Fibroblast of pulmonary artery (primary cell): ENCODE data around the gene KLHL13.
"Not testable (repeated sequence)": the region's sequence is repeated elsewhere in the genome, so short reads cannot be mapped to it uniquely, and the experiment has no call there.

Source experiments
- DNase-seq: peaks from one replicate; pipeline ENCODE4 v3.0.0-alpha.2; 2010; ENCODE audit warnings: low read depth
- H3K4me3 ChIP-seq: replicated peaks from 2 replicates; pipeline ENCODE4 v1.5.1; 2011; ENCODE audit warnings: low read depth, mild to moderate bottlenecking, control low read depth, low read length, moderate library complexity
- TF ChIP-seq, protein P1 (sequence below): IDR thresholded peaks from 2 replicates; pipeline ENCODE4 v1.5.1; 2011; ENCODE audit warnings: mild to moderate bottlenecking, control low read depth, low read length, inconsistent platforms; ENCODE audit errors: missing control alignments

The KLHL13 gene

GRCh38 chrX:117957128-117957527 is 159.5 kb downstream of the KLHL13 start:
- no peak for DNase-seq
- H3K4me3 ChIP-seq, result no peak overlapping the region
- TF ChIP-seq, protein P1, sequence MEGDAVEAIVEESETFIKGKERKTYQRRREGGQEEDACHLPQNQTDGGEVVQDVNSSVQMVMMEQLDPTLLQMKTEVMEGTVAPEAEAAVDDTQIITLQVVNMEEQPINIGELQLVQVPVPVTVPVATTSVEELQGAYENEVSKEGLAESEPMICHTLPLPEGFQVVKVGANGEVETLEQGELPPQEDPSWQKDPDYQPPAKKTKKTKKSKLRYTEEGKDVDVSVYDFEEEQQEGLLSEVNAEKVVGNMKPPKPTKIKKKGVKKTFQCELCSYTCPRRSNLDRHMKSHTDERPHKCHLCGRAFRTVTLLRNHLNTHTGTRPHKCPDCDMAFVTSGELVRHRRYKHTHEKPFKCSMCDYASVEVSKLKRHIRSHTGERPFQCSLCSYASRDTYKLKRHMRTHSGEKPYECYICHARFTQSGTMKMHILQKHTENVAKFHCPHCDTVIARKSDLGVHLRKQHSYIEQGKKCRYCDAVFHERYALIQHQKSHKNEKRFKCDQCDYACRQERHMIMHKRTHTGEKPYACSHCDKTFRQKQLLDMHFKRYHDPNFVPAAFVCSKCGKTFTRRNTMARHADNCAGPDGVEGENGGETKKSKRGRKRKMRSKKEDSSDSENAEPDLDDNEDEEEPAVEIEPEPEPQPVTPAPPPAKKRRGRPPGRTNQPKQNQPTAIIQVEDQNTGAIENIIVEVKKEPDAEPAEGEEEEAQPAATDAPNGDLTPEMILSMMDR, result no peak

DNA sequence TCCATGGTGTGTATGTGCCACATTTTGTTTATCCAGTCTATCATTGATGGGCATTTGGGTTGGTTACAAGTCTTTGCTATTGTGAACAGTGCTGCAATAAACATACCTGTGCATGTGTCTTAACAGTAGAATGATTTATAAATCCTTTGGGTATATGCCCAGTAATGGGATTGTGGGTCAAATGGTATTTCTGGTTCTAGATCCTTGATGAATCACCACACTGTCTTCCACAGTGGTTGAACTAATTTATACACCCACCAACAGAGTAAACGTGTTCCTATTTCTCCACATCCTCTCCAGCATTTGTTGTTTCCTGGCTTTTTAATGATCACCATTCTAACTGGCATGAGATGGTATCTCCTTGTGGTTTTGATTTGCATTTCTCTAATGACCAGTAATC is 177.3 kb downstream of the KLHL13 start:
- not testable (repeated sequence) for H3K4me3 ChIP-seq, DNase-seq

DNA sequence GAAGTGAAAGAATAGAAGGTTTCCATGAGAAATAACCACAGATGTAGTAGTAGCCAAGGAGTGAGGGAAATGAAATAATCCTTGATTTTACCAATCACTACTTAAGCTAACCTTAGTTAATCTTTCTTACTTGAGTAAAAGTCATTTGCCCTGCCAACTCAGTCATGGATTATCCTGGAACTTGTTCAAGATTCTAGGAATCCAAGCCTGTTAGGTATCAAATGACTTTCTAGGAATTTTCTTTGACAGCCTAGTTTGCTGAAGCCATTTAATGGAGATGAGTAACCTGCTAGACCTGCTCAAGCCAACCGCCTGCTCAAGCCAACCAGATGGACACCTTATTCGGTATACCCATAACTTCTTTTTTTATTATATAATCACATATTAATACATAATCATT is 180.5 kb downstream of the KLHL13 start:
- H3K4me3 ChIP-seq, result no peak overlapping the region
- TF ChIP-seq, protein P1, result no peak
- DNase-seq, result no peak

DNA sequence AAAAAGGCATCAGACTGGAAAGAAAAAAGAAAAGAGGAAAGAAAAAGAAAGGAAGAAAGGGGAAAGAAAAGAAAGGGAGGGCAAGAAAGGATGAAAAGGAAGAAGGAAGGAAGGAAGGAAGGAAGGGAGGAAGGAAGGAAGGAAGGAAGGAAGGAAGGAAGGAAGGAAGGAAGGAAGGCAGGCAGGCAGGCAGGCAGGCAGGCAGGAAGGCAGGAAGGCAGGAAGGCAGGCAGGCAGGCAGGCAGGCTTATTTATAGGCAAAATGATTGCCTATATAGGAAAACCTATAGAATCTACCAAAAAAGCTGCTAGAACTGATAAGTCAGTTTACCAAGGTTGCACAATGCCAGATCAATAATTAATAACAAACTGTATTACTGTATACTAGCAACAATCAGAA is 186.5 kb downstream of the KLHL13 start:
- not testable (repeated sequence) for DNase-seq, H3K4me3 ChIP-seq

- no peak overlapping the region for H3K4me3 ChIP-seq
- TF ChIP-seq, protein P1, result no peak
- no peak for DNase-seq
These were observed 196.9 kb downstream of the KLHL13 start for GRCh38 chrX:117919755-117920154.

- DNase-seq, result no peak
- TF ChIP-seq, protein P1, result no peak
- H3K4me3 ChIP-seq, result no peak overlapping the region
These were observed 206.4 kb downstream of the KLHL13 start for GRCh38 chrX:117910216-117910615.

GRCh38 chrX:117898226-117898625 is 218.4 kb downstream of the KLHL13 start:
- TF ChIP-seq, protein P1, result no peak
- no peak for DNase-seq
- H3K4me3 ChIP-seq, result no peak overlapping the region

GRCh38 chrX:117895418-117895817 is 221.2 kb downstream of the KLHL13 start:
- DNase-seq, result no peak
- no peak overlapping the region for H3K4me3 ChIP-seq
- TF ChIP-seq, protein P1, result no peak
